ENCODE results near the gene MTMR12. TPM values are rescaled to one million over a fixed set of nuclear protein-coding genes. Genes with fewer than 3 reads are reported as not detected.

Gene MTMR12
- total and polyA plus RNA-seq, 2 donors (not counting 3 experiments of a cell fraction or from before 2014, with no cell fraction given) = 18.2 to 38.6 TPM

GRCh38 chr5:32206053-32206452, 106.7 kb downstream of the MTMR12 start:
- DNase-seq (ENCODE audit: low read depth, low spot score) (no peak), FAIRE-seq (no peak)
- Histone ChIP-seq H3K36me3 (ENCODE audit: control insufficient read depth in 2 of 2, extremely low read depth in 1 of 2, insufficient read depth in 2 of 2, low read length in 2 of 2) (no peaks in the 10 kb centered on the region), H4K20me1 (replicated peaks; ENCODE audit: control insufficient read depth, extremely low read depth, insufficient read depth, low read length) (no peaks in the 10 kb centered on the region), H3K79me2 (ENCODE audit: control insufficient read depth, insufficient read depth, low read length) (no peaks in the 10 kb centered on the region), H3K4me2 (ENCODE audit: insufficient read depth, low read length) (no peak overlapping the region), H3K4me3 (replicated peaks in 1 of 3; ENCODE audit: insufficient read depth in 1 of 3, low read depth in 1 of 3, low read length in 3 of 3) (no peak overlapping the region), H3K9me1 (replicated peaks; ENCODE audit: control insufficient read depth, extremely low read depth, insufficient read depth, low read length) (no peaks in the 10 kb centered on the region), H3K27ac (ENCODE audit: insufficient read depth, low read depth, low read length) (no peak overlapping the region), H2AFZ (ENCODE audit: low read depth, low read length) (no peak overlapping the region), H3K4me1 (ENCODE audit: control insufficient read depth, extremely low read depth, insufficient read depth, low read length) (peaks cover 4% of the 10 kb centered on the region), H3K9me3 (replicated peaks; ENCODE audit: control insufficient read depth, insufficient read depth, low read length) (no peaks in the 10 kb centered on the region), H3K9ac (replicated peaks; ENCODE audit: extremely low read depth, insufficient read depth, low read length) (no peak overlapping the region), H3K27me3 (ENCODE audit: control insufficient read depth in 2 of 2, insufficient read depth in 2 of 2, low read length in 2 of 2) (no peaks in the 10 kb centered on the region)
- TF ChIP-seq JUN (IDR thresholded peaks at IDR 0.05; ENCODE audit: borderline replicate concordance, insufficient read depth, insufficient read length, low read depth) = no peak
- TF ChIP-seq POLR2A (IDR thresholded peaks at IDR 0.05; ENCODE audit: low read depth, low read length) = no peak
- TF ChIP-seq GATA2 (IDR thresholded peaks at IDR 0.05; ENCODE audit: insufficient read depth, insufficient read length, low read depth, low read length) = no peak
- no peak for TF ChIP-seq FOS (IDR thresholded peaks at IDR 0.05; ENCODE audit: borderline replicate concordance, insufficient read depth, low read length)
- TF ChIP-seq EZH2 (IDR thresholded peaks at IDR 0.05; ENCODE audit: borderline replicate concordance, low read depth, low read length, severe bottlenecking) = no peak
- TF ChIP-seq, protein P1, sequence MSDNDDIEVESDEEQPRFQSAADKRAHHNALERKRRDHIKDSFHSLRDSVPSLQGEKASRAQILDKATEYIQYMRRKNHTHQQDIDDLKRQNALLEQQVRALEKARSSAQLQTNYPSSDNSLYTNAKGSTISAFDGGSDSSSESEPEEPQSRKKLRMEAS (IDR thresholded peaks at IDR 0.05; ENCODE audit: insufficient read depth, insufficient read length) = no peak
- TF ChIP-seq MYC (IDR thresholded peaks at IDR 0.05; ENCODE audit: low read depth, low read length) = no peak
- TF ChIP-seq CTCF (IDR thresholded peaks at IDR 0.05; ENCODE audit: extremely low read depth in 1 of 2, insufficient read depth in 1 of 2, low read depth in 1 of 2, low read length in 2 of 2) = no peak
- TF ChIP-seq POLR2AphosphoS5 (IDR thresholded peaks at IDR 0.05; ENCODE audit: insufficient read depth, low read depth, low read length) = no peak
- BruUV-seq (replicated peaks) = no TSS peak
- dilution Hi-C loops (cut with MboI; ENCODE audit: extremely low pct_ligation_motif_present, low sequenced_read_pairs) = no loop called here
- ChIA-PET CTCF (interaction anchor here (1.4 kb wide), 1 partner anchor 16 kb away, joined by 6 read pairs; no protein-coding TSS in a partner anchor), POLR2A (no interaction called here)
- intact Hi-C loops (cut with micrococcal nuclease) = no loop called here
